ENCODE data around the gene SLC19A1. TPM values are rescaled to one million over a fixed set of nuclear protein-coding genes. Genes with fewer than 3 reads are reported as not detected.
"Not testable (repeated sequence)": the region's sequence is repeated elsewhere in the genome, so short reads cannot be mapped to it uniquely, and the experiment has no call there.

Gene SLC19A1
- total RNA-seq, 1 donor from 2014 or later, result 4.5 TPM

DNA sequence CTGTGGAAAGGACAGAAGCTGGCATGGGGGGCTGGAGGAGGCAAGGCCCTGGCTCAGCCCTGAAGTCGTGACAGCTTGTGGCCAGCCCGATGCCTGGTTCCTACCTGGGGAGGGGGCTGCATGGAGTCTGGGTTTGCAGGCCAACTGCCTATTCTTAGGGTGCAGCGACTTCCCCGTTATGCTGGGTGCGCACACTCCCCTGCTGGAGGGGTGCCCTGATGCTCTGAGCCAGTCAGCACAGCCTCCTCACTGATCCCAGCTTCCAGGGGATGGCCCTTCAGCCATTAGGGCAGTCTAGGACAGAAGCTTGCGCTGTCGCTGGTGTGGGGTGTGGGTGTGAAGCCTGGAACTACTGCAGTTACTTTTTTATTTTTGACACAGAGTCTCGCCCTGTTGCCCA lies 30.0 kb upstream of the SLC19A1 start:
- FAIRE-seq, result no peak
- no peaks in the 10 kb centered on the region for H3K36me3 ChIP-seq (ENCODE audit: control insufficient read depth, insufficient read depth, low read length)
- no peak for TF ChIP-seq CTCF (IDR thresholded peaks at IDR 0.05; ENCODE audit: insufficient read depth, low read length, severe bottlenecking)
- no peaks in the 10 kb centered on the region for H3K27me3 ChIP-seq (ENCODE audit: control insufficient read depth, insufficient read depth, low read length)
- H3K4me3 ChIP-seq (ENCODE audit: low read depth, low read length), result no peak overlapping the region
- no peak for DNase-seq (ENCODE audit: low read depth)

GRCh38 chr21:45571641-45572040 lies 29.4 kb upstream of the SLC19A1 start:
- no peak for TF ChIP-seq CTCF (IDR thresholded peaks at IDR 0.05; ENCODE audit: insufficient read depth, low read length, severe bottlenecking)
- no peak overlapping the region for H3K4me3 ChIP-seq (ENCODE audit: low read depth, low read length)
- no peaks in the 10 kb centered on the region for H3K36me3 ChIP-seq (ENCODE audit: control insufficient read depth, insufficient read depth, low read length)
- DNase-seq (ENCODE audit: low read depth) (no peak), FAIRE-seq (no peak)
- no peaks in the 10 kb centered on the region for H3K27me3 ChIP-seq (ENCODE audit: control insufficient read depth, insufficient read depth, low read length)

- Histone ChIP-seq H3K36me3 (ENCODE audit: control insufficient read depth, insufficient read depth, low read length) (no peaks in the 10 kb centered on the region), H3K4me3 (ENCODE audit: low read depth, low read length) (no peak overlapping the region), H3K27me3 (ENCODE audit: control insufficient read depth, insufficient read depth, low read length) (no peaks in the 10 kb centered on the region)
- FAIRE-seq (no peak), DNase-seq (ENCODE audit: low read depth) (no peak)
- TF ChIP-seq CTCF (IDR thresholded peaks at IDR 0.05; ENCODE audit: insufficient read depth, low read length, severe bottlenecking), result no peak
Observed at GRCh38 chr21:45570826-45571601, 28.8 kb upstream of the SLC19A1 start.

- Histone ChIP-seq H3K4me3 (ENCODE audit: low read depth, low read length) (no peak overlapping the region), H3K27me3 (ENCODE audit: control insufficient read depth, insufficient read depth, low read length) (no peaks in the 10 kb centered on the region), H3K36me3 (ENCODE audit: control insufficient read depth, insufficient read depth, low read length) (no peaks in the 10 kb centered on the region)
- DNase-seq (ENCODE audit: low read depth) (no peak), FAIRE-seq (no peak)
- no peak for TF ChIP-seq CTCF (IDR thresholded peaks at IDR 0.05; ENCODE audit: insufficient read depth, low read length, severe bottlenecking)
Observed at GRCh38 chr21:45570071-45570470, 27.8 kb upstream of the SLC19A1 start.

- no peak for DNase-seq (ENCODE audit: low read depth)
Observed at GRCh38 chr21:45568383-45568782, 26.1 kb upstream of the SLC19A1 start.

DNA sequence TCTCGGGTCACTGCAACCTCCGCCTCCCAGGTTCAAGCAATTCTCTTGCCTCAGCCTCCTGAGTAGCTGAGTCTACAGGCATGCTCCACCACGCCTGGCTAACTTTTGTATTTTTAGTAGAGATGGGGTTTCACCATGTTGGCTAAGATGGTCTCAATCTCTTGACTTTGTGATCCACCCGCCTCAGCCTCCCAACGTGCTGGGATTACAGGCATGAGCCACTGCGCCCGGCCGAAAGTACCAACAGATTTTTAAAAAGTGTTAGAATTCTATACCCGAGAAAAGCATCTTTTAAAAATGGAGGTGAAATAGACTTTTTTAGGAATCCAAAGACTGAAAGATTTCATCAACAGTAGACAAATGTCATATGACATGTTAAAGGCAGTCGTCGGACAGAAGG lies 21.9 kb upstream of the SLC19A1 start:
- FAIRE-seq; H3K36me3 ChIP-seq (ENCODE audit: control insufficient read depth, insufficient read depth, low read length); H3K4me3 ChIP-seq (ENCODE audit: low read depth, low read length); DNase-seq (ENCODE audit: low read depth): not testable (repeated sequence)
- peaks cover 12% of the 10 kb centered on the region for H3K27me3 ChIP-seq (ENCODE audit: control insufficient read depth, insufficient read depth, low read length)

More at GRCh38 chr21:45568383-45568782, 26.1 kb upstream of the SLC19A1 start:
- TF ChIP-seq CTCF (IDR thresholded peaks at IDR 0.05; ENCODE audit: insufficient read depth, low read length, severe bottlenecking), result no peak
- no peak for FAIRE-seq
- Histone ChIP-seq H3K4me3 (ENCODE audit: low read depth, low read length) (no peak overlapping the region), H3K27me3 (ENCODE audit: control insufficient read depth, insufficient read depth, low read length) (no peaks in the 10 kb centered on the region), H3K36me3 (ENCODE audit: control insufficient read depth, insufficient read depth, low read length) (no peaks in the 10 kb centered on the region)

Measured in bronchial epithelial cell (primary cell).